Activated CD8-positive, alpha-beta memory T cell treated with anti-CD3 and anti-CD28 coated beads for 36 hours (primary cell): ENCODE data around the gene ZNF503. TPM values are rescaled to one million over a fixed set of nuclear protein-coding genes. Genes with fewer than 3 reads are reported as not detected.

Source experiments
- CTCF ChIA-PET: fragments of 350-600 bp; sonication (Branson Sonifier 250); formaldehyde crosslinking; loops from one replicate; lab custom pipeline; 2021; ENCODE audit warnings: antibody characterized with exemption; lab: Charles Lee
- POLR2A ChIA-PET: fragments of 350-600 bp; sonication (Branson Sonifier 250); formaldehyde crosslinking; loops from one replicate; lab custom pipeline; 2021; ENCODE audit warnings: antibody characterized with exemption; lab: Charles Lee
- total RNA-seq, 2 experiments: library from RNA; stranded (reverse); gene quantifications; one replicate each; pipeline ENCODE4 v1.2.3, GENCODE V29; 2021

The ZNF503 gene, protein sequence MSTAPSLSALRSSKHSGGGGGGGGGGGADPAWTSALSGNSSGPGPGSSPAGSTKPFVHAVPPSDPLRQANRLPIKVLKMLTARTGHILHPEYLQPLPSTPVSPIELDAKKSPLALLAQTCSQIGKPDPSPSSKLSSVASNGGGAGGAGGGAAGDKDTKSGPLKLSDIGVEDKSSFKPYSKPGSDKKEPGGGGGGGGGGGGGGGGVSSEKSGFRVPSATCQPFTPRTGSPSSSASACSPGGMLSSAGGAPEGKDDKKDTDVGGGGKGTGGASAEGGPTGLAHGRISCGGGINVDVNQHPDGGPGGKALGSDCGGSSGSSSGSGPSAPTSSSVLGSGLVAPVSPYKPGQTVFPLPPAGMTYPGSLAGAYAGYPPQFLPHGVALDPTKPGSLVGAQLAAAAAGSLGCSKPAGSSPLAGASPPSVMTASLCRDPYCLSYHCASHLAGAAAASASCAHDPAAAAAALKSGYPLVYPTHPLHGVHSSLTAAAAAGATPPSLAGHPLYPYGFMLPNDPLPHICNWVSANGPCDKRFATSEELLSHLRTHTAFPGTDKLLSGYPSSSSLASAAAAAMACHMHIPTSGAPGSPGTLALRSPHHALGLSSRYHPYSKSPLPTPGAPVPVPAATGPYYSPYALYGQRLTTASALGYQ
- under 1 TPM; 0.36 to 0.38 TPM for total RNA-seq

DNA sequence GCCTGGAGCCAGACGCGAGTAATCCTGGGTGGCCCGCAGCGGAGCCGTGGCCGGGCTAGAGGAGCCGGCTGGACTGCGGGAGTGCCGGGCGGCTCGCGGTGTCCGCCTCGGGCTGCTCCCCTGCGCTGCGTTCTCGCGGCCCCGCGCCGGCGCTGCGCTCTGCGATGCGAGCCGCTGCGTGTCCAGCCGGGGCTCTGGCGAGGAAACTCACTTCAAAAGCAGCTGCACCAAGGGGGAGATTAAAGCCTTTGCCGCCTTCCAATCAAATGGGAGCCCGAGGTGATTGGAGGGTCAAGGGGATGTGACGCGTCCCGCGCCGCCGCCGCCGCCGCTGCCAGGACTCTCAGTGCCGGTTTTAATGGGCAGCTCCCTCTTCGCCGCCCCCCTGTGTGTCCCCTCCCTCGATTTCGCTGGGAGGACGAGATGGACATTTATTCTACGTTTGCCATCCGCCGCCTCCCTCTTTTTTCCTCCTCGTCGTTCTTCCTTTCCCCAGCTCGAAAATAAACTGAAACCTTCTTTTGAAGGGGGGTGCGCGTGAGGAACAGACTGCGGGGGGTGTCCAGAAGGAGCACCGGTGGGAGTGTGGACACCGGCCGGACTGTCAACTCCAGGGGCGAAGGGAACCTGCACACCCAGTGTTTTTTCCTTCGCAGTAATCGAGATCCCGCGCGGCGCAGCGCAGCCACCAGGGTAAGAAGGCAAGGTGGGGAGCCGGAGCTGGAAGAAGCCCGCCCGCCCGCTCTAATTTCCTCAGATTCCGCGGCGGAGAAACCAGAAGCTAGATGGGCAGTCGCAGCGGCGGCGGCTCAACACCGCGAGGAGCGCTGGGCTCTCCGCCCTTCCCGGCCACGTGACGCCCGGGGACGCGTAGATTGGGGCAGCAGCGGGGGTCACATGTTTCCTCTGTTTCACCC lies at the start of gene ZNF503:
TSS of gene ZNF503 (minus strand) at position 196 of the 917 bp plus-strand sequence. CDS start 345 bp downstream, outside the sequence.
- CTCF ChIA-PET: no interaction called here
- POLR2A ChIA-PET: no interaction called here

DNA sequence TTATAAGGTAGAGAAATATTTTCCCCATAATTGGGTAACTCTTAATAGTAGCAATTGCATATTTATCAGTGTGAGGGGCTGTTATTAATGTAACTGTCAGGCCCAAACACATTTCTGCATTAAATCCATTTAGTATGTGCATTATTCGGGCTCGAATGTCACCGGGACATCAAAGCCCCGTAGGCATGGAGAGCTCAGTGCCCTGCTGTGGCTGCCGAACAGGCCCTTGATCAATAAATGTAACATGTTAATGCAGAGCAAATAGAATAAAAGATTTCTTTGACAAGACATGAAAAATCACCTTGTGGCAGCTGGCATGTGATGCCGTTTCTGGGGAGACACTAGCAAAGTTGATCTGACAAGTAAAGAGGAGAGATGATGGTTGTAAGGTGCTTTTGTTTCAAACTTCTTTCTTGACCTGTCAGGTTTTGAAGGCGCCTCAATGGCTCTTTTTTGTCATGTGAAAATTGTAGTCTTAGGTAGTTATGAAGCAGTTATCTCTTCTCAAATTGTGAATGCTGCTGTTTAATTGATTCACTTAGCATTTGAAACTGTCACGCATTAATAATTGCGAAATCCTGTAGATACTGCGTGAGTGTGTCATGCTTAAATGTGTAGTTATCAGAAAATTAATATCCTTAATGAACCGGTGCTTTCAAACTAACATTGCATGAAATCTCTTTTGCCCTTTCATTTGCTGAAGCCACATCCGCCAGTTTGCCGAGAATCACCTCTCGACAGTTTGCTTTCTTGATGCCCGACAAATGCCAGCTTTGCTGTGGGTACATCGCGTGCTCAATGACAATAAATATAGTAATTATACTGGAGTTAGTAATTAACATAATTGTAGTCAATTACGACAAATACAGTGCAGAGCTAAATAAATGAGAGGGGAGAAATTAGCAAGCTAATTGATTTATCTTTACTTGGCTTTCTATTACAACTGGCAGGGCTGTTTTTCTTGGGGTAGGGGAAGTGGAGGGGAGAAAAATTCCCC lies 49.4 kb upstream of the ZNF503 start:
- POLR2A ChIA-PET: no interaction called here
- CTCF ChIA-PET: no interaction called here

DNA sequence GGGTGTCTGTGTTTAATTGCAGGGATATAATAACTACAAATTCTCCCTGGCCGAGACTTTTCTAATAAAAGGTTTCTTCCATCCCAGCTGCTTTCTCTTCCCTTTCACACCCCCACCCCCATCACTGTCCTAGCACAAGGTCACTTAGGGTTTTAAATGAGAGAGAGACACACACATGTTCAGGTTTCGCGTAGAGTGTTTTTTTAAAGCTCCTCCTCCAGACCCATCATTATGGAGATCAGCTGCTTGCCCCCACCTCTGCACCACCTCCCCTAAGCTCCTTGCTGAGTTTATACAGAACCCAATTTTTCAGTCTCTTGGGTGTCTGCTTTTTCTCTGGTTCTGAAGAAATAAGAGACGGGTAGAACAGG lies 48.5 kb upstream of the ZNF503 start:
- ChIA-PET POLR2A (no interaction called here), CTCF (no interaction called here)

DNA sequence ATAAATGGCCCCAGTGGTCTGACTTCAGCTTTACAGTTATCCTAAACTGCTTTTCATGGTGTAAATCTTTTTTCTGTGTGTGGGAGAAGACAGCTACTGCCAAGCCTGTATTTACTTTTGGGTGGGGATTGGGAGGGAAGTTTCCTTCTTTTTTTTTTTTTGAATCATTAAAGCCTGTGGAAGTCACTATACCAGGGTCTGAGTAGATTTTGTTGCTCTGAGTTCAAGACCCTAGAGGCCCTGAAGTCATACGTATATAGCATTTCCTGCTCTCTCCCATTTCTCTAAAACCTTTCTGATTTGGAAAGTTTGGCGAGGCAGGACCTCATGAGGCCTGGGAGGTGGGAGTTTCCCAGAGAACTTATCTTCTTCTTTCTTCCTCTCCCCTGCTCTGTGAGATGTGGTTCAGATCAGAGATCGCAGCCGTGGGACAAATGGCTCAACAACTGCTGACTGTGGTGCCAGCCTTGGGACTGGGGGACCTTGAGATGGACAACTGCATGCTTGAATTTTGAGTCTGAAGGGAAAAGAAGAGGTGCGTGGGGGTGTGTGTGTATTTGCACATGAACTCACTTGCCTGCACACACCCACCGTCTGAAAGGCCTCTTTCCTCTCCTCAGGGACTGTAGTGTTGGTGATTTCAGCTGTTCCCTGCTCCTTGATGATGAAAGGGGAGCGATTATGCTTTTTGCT lies 48.0 kb upstream of the ZNF503 start:
- ChIA-PET POLR2A (no interaction called here), CTCF (no interaction called here)

DNA sequence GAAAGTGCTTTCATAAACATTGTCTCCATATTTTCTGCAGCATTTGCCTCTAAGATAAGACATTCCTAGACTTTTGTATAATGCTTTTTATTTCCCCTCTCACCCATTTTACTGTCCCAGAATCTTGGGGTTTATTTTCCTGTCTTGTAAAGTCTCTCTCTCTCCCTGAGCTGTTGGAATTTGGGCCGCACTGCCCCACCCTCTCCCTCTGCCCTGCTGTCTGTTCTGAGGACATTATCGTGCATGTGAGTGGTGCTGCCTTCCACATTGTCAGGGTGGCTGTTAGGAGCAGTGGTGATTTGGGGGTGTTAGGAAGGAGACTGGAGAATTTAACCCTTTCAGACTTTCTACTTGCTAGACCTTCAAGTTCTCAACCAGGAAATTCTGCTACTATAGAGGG lies 46.6 kb upstream of the ZNF503 start:
- ChIA-PET POLR2A (no interaction called here), CTCF (no interaction called here)

DNA sequence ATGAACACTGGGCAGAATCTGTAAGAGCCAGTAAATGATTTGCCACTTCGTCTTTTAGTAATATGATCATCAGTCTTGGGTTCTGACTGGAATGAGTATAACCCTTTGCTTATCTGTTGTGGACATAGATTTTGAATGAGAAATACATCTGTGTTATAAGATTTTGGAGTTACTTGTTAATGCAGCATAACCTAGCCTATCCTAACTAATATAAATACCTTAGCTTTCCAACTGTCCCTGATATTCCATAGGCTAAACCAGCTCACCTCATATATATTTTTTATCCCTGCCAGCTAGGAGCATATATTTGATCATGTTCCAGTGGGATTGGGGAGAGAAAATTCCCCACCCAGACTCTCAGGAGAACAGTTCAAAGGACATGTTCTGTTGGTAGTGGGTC lies 44.9 kb upstream of the ZNF503 start:
- POLR2A ChIA-PET: no interaction called here
- CTCF ChIA-PET: no interaction called here

DNA sequence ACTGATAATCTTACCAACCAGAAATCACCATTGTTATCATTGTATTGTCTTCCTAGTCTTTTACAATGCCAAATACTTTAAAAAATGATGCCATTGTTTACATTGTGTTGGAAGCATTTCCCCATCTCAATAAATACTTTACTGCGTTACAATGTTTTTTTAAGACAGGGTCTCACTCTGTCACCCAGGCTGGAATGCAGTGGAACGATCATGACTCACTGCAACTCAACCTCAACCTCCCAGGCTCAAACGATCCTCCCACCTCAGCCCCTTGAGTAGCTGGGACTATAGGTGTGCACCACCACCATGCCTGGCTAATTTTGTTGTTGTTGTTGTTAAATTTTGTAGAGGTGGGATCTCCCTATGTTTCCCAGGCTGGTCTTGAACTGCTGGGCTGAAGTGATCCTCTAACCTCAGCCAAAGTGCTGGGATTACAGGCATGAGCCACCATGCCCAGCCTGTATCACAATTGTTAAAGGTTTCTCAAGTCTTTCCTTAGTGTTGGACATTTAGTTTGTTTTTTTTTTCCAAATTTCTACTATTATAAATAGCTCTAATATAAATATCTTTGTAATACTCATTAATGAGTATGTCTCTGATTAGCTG lies 43.3 kb upstream of the ZNF503 start:
- POLR2A ChIA-PET: no interaction called here

DNA sequence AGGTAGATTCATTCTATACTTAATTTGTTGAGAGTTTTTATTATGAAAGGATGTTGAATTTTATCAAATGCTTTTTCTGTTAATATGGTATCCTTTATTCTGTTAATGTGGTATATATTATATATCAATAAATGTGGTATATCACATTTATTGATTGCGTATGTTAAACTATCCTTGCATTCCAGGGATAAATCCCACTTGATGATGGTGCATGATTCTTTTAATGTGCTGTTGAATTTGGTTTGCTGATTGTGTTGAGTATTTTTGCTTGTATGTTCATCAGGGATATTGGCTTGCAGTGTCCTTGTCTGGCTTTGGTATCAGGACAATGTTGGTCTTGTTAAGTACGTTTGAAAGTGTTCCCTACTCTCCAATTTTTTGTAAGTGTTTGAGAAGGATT lies 41.8 kb upstream of the ZNF503 start:
- CTCF ChIA-PET: no interaction called here
- POLR2A ChIA-PET: no interaction called here

More for the DNA sequence above, 43.3 kb upstream of the ZNF503 start:
- CTCF ChIA-PET: no interaction called here

DNA sequence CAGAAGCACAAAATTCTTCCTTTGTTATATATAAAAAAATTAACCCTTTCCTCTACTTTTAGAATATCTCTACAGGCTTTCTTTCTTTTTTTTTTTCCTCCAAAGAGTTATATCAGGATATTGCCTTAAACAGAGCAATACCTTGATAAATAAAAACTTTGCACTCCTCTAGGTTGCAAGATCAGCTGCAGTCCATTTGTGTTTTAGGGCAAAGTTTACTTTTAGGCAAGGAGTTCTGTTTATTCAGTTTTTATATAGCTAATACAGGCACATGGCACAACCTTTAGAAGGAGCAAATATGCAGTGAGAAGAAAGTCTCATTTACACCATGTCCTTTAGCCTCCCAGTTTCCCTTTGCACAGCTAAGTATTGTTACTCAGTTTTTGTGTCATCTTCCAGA lies 40.1 kb upstream of the ZNF503 start:
- CTCF ChIA-PET: no interaction called here

DNA sequence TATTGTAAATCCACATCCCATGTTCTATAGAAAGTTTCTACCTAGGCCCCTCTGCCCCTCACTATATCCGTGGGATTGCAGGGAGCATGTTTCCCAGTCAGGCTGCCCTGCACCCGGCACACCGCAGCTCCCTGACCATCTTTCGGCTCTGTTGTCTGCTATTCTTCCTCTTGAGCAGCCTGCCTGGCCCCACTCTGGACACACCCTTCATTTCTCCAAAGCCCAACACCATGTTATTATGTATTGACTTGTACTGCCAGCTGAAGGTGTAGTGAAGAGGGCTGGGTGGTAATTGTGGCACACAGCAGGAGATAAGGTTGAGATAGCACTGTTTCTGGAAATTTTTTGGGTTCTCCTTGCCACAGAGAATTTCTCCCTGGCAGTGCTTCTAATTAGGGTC lies 39.6 kb upstream of the ZNF503 start:
- CTCF ChIA-PET: no interaction called here
- POLR2A ChIA-PET: no interaction called here

More for the DNA sequence above, 40.1 kb upstream of the ZNF503 start:
- POLR2A ChIA-PET: no interaction called here

DNA sequence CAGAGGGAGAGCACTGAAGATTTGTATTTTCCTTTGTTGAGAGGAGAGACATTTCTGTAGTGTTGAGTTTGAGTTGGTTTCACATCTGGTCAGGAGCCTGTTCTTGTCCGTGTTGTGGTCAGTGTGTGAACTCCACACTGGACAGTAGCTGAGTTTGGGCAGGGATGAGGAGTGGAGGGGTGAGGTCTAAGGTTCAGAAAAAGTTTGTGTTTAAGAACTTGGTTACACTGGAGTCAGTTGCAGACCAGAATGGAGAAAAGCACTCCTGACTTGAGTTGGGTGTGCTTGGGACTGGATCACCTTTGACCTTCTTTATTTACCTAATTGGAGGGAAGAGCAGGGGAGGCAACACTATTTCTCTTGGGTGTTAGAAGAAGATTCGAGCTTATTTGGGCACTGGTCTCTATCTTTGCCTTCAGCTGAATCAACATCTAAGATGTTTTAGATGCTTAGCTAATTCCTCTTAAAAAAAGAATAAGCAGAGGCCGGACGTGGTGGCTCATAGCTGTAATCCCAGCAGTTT lies 38.8 kb upstream of the ZNF503 start:
- CTCF ChIA-PET: no interaction called here
- POLR2A ChIA-PET: no interaction called here

DNA sequence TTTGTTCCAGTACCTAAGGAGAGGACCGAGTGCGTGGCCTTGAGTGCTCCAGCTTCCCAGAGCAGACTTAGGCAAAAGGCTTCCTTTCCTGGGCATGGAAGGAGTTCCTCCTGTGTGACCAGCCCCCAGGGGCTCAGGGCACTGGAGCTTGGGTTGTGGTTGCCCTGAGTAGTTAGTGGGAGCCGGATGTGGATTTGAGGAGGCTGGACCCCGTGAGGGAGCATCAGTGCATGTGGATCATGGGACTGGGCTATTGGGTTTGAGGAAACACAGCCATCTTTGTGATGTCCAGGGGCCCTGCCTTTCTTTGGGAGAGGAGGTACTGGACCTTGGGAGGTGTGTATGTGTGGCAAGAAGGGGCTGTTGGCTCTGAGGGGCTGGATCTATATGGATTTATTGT lies 38.2 kb upstream of the ZNF503 start:
- ChIA-PET POLR2A (no interaction called here), CTCF (no interaction called here)

DNA sequence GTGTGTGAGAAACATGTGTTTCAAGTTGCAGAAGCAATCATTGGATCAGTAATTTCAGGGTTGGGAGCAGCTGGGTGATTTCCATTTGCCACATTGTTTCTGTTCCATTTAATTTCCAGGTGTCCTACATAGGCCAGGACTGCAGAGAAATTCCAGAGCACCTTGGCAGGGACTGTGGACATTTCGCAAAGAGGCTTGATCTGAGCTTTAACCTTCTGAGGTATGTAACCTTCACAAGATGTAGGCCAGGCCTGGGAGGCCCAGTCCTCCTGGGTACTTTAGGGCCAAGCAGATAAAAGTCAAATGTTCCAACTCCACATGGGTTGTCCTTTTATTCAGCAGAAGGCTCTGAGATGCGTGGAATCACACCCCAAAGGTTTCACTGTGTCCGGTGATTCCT lies 36.7 kb upstream of the ZNF503 start:
- ChIA-PET POLR2A (no interaction called here), CTCF (no interaction called here)

DNA sequence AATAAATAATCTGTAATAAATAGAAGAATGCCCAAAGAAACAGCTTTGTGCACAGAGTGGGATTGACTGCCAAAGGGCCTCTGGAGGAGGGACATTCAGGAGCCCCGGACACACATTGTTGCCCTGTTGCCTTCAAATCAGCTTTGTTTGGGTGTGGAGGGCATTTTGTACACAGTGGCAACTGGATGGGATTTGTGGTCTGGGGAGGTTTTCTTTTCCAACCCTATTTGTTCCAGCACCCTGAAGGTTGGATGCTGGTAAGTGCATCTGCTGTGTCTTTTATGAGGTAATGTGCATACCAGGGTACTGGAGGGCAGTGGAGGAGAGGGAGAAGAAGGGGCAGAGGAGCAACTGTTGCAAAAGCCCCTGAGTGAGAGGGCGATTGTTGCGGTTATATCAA lies 36.1 kb upstream of the ZNF503 start:
- ChIA-PET CTCF (no interaction called here), POLR2A (no interaction called here)

DNA sequence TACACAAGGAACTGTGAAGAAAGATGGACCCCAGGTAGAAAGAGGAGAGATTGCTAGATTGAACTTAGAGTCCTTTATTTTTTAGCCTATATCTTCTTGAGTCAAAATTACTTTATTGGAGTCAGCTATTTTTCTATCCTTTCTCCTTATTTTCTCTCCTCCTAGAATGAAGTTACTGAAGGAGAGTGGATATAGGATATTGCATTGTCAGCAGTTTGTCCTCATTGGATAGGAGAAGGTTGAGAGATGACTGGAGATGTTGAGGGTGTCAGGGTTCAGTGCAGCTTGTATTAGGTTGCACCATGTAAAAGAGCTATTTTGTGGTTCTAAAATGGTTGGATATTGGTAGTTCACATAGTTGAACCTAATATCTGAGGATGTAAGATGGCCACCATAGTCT lies 35.3 kb upstream of the ZNF503 start:
- ChIA-PET POLR2A (no interaction called here), CTCF (no interaction called here)

DNA sequence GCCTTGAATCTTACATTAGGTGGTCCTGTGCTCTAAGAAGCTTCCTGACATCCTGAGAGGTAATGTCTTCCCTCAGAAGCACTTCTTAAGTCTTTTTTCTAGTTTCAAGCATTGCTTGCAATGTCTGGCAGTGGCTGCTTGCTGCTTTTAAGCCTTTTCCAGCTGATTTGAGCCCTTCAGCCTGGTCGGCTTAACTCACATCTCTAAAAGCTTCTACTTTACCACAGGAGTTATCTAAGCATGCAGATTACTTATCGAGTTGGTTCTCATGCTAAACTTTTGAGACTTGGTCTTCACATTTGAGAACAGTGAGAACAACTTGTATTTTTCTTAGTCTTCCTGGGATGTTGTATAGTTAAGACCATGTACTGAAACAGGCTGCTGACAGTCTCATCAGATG lies 33.7 kb upstream of the ZNF503 start:
- POLR2A ChIA-PET: no interaction called here
- CTCF ChIA-PET: no interaction called here

DNA sequence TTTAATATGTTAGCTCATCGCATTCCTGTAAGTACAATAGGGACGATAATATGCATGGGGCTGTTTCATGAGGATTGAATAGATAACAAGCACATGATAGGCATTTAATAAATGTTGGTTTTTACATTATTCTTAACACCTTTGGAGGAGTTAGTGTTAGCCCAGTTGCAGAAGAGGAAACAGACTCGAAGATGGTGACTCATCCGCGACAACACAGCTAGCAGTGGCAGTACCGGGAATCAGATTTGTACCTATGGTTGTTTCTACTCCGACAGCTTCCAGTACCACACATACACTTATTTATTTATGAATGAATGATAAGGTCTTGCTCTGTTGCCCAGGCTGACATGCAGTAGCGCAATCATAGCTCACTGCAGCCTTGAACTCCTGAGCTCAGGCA lies 32.7 kb upstream of the ZNF503 start:
- POLR2A ChIA-PET: no interaction called here

DNA sequence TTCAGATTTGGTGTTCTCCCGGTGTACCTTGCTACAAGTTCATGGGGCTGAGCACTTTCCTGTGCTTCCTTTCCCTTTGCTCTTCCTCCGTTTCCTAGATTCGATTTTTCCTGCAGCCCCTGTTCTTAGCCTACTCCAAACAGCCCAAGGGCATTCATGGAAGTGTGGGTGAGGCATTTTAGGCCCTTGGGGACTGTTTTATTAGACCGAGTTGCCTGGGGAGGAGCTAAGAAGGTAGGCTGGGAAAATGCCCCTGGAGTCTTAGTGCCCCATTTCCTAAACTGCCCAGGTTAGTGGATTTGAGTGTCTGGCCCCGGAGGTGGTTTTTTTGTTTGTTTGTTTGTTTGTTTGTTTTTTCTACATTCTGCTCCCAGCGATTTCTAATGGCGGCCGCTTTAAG lies 31.7 kb upstream of the ZNF503 start:
- ChIA-PET POLR2A (no interaction called here), CTCF (no interaction called here)

More for the DNA sequence above, 32.7 kb upstream of the ZNF503 start:
- CTCF ChIA-PET: no interaction called here
